Measurements from ENCODE around the gene ZNF106. TPM values are rescaled to one million over a fixed set of nuclear protein-coding genes. Genes with fewer than 3 reads are reported as not detected.

The ZNF106 gene
- total RNA-seq, 2 donors from 2014 or later: 70.1 to 84.2 TPM

DNA sequence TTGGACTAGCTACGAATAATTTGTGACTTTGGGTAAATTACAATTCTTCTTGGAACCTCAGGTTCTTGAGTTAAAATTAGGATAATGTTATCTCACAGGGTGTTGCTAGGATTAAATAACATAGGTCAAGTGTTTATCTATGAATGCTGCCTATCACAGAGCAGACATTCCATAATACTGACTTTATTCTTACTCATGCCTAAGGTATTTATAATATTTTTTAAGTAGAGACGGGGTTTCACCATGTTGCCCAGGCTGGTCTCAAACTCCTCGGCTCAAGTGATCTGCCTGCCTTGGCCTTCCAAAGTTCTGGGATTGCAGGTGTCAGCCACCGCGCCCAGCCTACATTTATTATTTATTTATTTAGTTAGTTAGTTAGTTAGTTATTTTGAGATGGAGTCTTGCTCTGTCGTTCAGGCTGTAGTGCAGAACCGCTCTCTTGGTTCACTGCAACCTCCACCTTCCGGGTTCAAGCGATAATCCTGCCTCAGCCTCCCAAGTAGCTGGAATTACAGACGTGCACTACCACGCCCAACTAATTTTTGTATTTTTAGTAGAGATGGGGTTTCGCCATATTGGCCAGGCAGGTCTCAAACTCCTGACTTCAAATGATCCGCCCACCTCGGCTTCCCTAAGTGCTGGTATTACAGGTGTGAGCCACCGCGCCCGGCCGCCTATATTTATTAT is 741 bp upstream of the ZNF106 start:
- intact Hi-C loops (cut with DNase I): loop anchor here in 1 of 2 donors (5.0 kb wide), 1 partner anchor 559 kb away; no protein-coding TSS in a partner anchor
- DNase-seq (ENCODE audit: low spot score): no peak

DNA sequence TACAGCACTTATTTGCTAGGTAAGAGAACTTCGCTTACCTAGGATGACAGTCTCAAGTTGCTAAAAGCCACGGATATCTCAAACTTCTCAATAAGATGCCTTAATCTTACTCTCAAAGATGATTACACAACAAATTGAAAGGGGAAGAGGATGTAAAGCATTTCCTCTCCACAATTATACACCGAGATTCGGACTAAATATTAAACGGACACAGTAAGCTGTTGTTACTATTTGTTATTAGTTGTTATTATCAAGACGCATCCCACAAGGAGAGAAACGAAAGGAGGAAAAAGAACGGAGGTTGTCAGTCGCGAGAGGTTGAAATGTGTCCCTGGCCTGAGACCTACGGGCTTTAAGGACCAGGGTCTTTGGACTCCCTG is 660 bp downstream of the ZNF106 start:
- no peak for DNase-seq (ENCODE audit: low spot score)
- intact Hi-C loops (cut with DNase I): loop anchor here in 1 of 2 donors (5.0 kb wide), 1 partner anchor 558 kb away; no protein-coding TSS in a partner anchor

DNA sequence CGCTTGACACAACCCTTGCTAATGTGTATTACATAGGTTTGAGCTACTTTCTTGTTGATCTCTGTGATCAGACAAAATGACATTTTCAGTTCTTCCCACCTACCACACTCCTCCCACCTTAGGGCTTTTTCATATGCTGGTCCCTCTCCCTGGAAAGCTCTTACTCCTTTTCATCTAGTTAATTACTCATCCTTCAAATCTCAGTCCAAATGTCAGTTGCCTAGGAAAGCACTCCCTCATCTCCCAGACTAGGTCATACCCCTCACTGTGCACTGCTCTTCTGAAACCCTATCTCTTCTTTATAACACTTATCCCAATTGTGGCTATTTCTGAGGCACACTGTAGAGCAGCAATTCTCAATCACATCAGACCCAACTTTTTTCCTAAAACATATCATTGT is 7.3 kb downstream of the ZNF106 start:
- no peak for DNase-seq (ENCODE audit: low spot score)
- intact Hi-C loops (cut with DNase I): no loop called here

DNA sequence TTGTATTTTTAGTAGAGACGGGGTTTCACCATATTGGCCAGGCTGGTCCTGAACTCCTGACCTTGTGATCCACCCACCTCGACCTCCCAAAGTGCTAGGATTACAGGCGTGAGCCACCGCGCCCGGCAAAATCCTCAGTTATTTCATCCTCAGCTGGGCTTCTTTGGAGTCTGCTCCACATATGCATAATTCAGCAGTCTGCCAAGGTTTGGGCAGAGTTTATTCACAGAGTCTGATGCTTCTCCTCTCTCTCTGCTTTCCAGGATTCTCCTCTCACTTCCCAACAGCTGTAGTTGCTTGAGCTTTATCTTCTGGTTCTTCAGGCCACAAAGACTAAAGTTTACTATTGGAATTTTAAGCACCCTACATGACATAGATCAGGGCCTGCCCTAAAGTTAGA is 8.2 kb downstream of the ZNF106 start:
- intact Hi-C loops (cut with DNase I): no loop called here
- DNase-seq (ENCODE audit: low spot score): no peak

DNA sequence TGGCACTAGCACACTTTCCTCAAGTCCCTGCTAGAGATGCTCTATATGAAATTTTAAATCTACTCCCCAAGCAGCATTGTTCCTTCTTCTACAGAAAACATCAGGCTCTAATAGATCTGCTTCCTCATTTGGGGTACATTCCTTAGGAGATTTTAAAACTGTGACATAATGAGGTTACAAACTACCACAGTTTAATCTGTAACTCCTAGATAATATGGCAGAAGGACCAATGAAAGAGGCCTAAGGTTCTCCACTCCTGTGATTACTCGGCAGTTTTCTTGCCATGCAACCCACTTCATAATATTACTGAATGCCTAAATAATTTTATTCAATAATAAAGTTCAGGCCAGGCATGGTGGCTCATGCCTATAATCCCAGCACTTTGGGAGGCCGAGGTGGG is 16.1 kb downstream of the ZNF106 start:
- intact Hi-C loops (cut with DNase I): no loop called here
- no peak for DNase-seq (ENCODE audit: low spot score)

DNA sequence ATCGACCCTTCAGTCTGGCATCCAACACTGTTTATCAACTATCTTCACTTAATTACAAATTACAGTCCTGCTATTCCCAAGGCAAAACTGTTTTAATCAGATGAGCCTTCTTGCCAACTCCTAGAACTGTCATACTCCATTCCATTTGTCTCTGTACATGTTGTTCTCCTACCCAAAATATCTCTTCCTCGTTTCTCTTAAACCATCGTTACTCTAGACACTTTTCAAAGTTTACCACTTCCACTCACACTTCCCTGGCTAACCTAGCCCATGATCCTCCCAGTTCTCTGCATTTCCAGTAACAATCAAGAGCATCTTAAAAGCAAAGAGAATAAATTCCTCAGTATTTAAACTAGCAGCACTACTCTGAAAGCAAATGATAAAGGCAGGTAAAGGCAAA is 19.9 kb downstream of the ZNF106 start:
- intact Hi-C loops (cut with DNase I): no loop called here
- DNase-seq (ENCODE audit: low spot score): no peak

DNA sequence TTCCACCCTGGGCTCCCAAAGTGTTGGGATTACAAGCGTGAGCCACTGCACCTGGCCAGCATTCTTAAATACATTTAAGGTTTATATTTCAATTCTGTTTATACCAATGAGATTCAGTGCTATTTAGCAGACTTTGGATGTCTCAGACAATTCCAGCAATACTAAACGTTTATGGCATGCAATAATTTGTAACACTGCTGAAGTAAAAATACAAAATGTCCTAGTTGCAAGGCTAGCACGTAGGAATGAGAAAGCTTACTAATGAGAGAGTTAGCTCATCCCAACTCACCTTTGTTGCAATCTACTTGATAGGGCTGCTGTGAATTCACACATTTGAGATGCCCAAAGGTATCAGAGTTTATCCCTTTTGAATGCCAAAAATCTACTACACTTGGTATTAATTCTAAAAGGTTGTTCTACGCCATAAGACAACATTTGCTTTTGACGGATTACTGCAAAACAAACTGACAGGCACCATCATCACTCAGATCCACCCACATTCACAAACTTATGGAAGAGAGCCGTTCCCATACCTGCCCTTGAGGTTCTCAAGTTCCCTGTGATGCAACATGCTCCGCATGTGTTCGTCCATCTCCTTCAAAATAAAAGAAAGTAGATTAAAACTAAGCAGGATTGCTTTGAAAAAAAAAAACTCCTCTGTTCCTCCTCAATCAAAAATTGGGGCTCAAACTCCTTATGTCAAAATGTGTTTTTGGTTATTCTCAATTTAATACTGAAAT is 25.3 kb downstream of the ZNF106 start:
- intact Hi-C loops (cut with DNase I): no loop called here
- no peak for DNase-seq (ENCODE audit: low spot score)

DNA sequence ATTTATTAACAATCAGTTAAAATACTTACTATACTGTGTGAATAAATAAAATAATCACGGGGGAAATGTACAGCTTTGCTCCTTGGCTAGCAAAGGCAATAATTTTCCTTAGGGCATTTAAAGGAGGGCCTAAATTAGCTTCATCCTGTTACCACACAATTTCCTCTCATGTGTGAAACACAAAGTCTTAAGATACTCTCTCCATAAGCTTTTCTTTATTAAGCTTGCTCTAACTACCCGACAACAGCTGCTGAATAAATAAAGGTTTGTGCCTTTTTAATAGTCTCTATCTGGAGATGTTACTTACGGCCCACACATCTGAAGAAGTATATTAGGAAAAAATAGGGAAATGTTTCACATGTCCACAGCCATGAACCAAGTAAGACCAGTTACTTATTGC is 29.7 kb downstream of the ZNF106 start:
- no peak for DNase-seq (ENCODE audit: low spot score)
- intact Hi-C loops (cut with DNase I): no loop called here

DNA sequence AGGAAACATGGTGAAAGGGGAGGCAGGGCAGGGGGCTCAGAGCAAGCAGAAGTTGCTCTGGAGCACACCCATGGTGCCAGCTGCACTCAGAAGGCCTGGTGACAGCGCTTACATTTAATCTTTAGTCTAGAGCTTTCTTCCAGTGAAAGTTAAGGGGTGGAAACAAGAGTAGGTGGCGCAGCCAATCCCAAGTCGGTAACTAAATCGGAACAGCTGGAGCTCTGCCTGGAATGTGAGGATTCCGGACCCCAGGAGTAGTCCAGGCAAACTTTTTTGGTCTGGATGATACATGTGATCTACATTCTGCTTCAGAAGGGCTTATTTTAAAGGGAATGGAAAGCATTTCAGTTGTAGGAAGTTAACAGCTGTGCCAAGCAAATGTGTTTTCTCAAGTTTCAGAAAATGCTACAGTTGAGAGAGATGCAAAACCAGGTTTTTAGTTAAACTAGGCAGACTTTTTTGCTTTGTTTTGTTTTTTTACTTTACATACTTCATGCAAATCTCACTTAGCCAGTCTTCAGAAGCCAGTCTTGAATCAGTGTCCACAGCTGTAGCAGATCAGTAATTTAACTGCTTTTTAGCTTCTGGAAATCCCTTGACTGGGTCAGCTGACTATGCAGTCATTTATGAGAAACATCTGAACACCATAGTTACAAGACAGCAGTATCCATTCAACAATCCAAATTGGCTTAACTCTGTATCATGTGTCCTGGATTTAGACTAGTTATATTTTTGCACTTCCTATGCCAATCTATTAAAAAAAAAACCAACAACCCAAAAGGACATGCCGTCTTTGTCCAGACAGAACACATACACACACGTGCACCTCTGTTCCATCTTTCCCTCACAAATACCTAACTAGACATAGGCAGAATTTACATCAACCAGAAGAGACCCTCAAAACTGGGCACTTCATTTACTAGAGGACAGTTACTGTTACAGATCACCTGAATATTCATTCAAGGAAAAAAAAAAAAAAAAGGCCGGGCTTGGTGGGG is 33.2 kb downstream of the ZNF106 start:
- intact Hi-C loops (cut with DNase I): no loop called here
- DNase-seq (ENCODE audit: low spot score): peak; percentile 83

DNA sequence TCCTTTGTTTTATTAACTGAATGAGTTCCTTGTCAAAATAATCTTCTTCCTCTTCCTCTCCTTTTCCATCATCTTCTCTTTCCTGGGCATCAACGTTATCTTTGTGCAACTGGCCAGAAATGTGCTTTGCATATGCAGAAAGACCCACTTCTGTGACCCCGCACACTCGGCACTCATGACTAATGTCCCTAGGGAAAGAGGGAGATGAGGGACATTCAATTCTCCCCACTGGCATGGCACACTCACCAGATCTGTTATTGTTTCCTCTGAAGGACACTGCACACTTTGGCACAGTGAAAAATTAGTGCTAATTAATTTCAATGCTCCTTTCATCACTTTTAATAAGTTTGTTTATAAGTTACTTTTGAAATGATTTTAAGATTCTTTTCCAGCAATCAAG is 34.0 kb downstream of the ZNF106 start:
- intact Hi-C loops (cut with DNase I): no loop called here
- DNase-seq (ENCODE audit: low spot score): no peak

DNA sequence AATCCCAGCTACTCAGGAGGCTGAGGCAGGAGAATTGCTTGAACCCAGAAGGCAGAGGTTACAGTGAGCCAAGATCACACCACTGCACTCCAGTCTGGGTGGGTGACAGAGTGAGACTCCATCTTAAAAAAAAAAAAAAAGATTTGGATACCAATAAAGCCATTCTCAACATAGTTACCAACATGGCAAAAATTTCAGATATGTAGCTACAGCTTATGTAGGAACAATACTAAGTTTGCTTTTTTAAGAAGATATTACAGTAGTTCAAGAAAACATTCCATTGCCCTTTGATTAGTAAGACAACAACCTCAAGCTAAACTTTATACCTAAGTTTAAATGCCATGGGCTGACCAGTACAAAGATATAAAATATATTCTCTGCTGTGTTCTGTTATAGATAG is 34.4 kb downstream of the ZNF106 start:
- intact Hi-C loops (cut with DNase I): no loop called here
- no peak for DNase-seq (ENCODE audit: low spot score)

DNA sequence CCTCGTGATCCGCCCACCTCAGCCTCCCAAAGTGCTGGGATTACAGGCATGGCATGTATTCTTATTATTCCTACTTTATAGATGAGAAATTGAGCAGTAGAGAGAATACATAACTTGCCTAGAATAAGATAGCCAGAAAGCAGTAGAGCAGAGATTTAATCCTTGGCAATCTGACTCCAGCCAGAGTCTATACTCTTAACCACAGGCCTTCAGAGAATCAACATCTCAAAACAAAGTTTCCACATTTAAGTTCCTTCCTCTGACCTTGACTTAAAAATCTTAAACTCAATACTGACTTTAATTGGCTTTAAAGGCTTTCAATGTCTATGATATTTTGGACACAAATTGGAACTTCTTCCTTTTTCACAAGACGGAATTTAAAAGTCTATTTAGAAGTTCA is 37.1 kb downstream of the ZNF106 start:
- intact Hi-C loops (cut with DNase I): no loop called here
- DNase-seq (ENCODE audit: low spot score): no peak

DNA sequence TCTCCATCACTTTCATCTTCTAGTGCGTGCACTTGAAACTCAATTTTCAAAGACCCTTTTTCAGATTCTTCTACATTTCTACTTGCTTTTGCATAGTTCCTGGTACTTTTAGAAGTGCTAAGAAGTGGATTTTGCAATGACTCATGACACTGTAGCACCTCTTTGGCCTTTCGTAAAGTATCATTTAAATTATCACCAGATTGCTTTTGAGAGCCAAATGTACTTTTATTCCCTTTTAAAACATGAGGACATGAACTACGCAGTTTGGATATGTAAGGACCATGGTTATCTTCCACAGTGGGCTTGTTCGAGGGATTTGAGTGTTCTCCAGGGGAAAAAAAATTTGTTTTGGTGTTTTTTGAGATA is 40.5 kb downstream of the ZNF106 start:
- intact Hi-C loops (cut with DNase I): no loop called here
- DNase-seq (ENCODE audit: low spot score): no peak

DNA sequence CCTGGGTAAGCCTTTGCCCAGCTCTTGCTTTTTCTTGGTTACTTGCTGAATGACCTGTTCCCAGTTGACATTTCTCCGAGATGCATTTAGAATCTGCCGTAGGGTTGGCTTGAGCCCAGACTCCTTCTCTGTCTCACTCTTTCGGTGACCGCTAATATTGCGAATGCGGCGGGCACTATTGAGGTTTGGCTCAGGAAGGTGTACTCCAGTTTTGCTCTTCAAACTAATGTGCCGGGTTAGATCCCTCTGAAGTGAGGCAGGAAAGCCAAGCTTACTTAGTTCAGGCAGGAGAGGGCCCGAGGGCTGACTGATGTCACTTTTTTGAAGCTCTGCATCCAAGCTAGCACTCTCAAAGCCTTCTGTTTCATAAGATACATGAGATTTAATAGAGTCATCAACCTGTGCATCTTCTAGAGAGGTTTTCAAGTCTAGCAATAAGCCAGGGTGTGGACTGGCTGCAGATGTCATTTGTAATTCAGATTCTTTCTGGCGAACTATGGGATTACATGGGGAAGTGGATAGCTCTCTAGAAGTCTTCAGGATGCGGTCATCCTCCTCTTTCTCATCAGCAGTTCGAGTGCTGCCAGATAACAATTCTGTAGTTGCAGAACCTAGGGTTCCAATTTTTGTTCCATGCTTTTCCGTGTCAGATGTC is 41.0 kb downstream of the ZNF106 start:
- intact Hi-C loops (cut with DNase I): no loop called here
- no peak for DNase-seq (ENCODE audit: low spot score)

DNA sequence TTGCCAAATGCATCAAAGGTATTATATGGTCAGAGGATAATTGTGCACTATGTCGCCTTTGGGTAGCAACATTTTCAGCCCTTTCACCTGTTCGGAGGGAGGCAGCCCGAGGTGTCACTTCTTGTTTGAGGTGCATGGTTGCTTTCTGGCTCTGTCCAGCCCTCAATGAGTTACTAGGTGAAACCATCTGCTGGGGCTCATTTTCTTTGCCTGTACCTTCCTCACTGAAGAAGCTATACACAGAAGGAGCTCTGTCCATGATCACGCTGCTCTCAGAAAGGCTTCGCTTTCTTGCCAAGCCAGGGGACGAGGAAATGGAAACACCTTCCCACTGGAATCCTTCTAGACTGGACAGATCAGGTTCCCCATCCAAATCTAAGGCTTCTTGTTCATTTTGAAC is 42.7 kb downstream of the ZNF106 start:
- intact Hi-C loops (cut with DNase I): no loop called here
- DNase-seq (ENCODE audit: low spot score): no peak

DNA sequence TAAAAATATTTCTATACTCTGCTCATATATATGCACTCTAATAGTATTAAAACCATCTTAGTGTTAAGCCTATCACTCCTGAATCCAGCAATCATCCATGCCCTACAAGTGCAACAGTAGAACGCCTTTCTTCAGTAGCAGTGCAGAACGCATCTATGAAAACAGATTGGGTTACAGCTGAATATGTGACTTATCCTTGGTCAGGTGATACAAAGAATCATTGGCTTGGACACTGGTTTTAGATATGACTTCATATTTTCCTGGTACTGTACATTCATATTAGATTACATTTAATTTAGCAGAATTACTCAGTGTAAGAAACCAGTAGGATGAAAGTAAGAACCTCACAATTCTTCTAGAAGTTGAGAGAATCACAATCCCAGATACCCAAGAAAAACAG is 43.3 kb downstream of the ZNF106 start:
- intact Hi-C loops (cut with DNase I): no loop called here
- DNase-seq (ENCODE audit: low spot score): no peak

DNA sequence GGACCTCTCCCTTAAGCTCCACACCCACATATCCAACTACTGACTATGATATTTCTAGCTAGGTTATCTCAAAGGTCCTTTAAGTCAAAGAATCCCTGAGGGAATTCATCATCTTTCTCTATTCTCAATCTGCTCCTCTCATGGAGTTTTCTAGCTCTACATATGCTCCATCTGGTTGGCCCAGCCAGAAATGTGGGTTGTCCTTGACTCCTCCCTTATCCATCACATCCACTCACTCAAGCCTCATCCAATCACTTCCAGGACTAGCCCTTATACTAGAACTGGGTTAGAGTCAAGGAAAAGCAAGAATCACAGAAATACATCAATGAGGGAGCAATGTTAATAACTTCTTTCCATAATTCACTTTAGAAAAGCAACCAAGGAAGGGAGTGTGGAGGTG is 45.4 kb downstream of the ZNF106 start:
- intact Hi-C loops (cut with DNase I): no loop called here
- no peak for DNase-seq (ENCODE audit: low spot score)

DNA sequence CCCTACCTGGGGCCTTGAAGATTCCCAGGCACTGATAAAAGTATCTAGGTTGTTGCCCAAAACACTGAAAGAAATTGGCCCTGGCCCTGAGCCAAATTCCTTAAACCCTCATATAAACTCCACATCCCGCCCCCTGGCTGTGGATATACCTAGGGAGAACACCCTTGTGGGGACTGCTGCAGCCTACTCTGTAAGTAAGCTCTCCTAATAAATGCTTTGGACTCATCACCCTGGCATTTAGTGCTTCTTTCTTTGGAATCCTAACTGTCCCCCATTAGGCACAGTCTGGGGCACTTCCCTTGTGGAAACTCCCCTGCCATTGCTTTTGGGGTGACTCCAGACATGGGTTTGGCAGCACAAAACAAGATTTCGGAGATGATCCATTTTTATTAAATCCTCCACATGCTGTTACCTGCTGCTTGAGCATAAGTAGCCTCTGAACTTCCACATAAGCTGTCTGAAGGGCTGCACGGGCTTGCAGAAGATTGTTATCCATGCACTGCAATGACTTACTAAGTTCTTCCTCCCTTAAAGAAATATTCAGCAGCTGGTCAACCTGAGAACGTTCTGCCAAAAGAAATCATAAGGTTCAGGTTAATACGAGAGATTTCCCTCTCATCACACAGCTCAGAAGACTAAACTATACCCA is 46.4 kb downstream of the ZNF106 start:
- intact Hi-C loops (cut with DNase I): no loop called here
- DNase-seq (ENCODE audit: low spot score): no peak

Measured in posterior vena cava (tissue), 2 donors.